HG02571 (cell line): Measurements from ENCODE around the gene STIM2.

Experiments used
- ATAC-seq: cut with Tn5 transposase; IDR thresholded peaks from one replicate; pipeline ENCODE4 v1.9.1; 2021; ENCODE audit warnings: mild to moderate bottlenecking, moderate library complexity; ENCODE audit not compliant: unreplicated experiment

The STIM2 gene

GRCh38 chr4:26896636-26897035 lies 36.0 kb downstream of the STIM2 start:
- no peak for ATAC-seq

- ATAC-seq: no peak
These were observed 39.4 kb downstream of the STIM2 start for GRCh38 chr4:26899991-26900390.

GRCh38 chr4:26900765-26901164 lies 40.1 kb downstream of the STIM2 start:
- ATAC-seq: no peak

GRCh38 chr4:26905172-26905571 lies 44.5 kb downstream of the STIM2 start:
- ATAC-seq: no peak

GRCh38 chr4:26907731-26908599 lies 47.3 kb downstream of the STIM2 start:
- ATAC-seq: no peak

- ATAC-seq: no peak
These were observed 48.7 kb downstream of the STIM2 start for GRCh38 chr4:26909369-26909768.

- ATAC-seq: no peak
These were observed 50.6 kb downstream of the STIM2 start for GRCh38 chr4:26911254-26911653.

- ATAC-seq: no peak
These were observed 51.4 kb downstream of the STIM2 start for GRCh38 chr4:26912069-26912468.

- no peak for ATAC-seq
These were observed 52.2 kb downstream of the STIM2 start for GRCh38 chr4:26912810-26913209.

- no peak for ATAC-seq
These were observed 55.6 kb downstream of the STIM2 start for GRCh38 chr4:26916195-26916594.

GRCh38 chr4:26930964-26931363 lies 70.3 kb downstream of the STIM2 start:
- ATAC-seq: no peak

GRCh38 chr4:26931451-26931850 lies 70.8 kb downstream of the STIM2 start:
- ATAC-seq: no peak

GRCh38 chr4:26931966-26932365 lies 71.3 kb downstream of the STIM2 start:
- ATAC-seq: no peak

GRCh38 chr4:26935397-26935796 lies 74.8 kb downstream of the STIM2 start:
- ATAC-seq: no peak

GRCh38 chr4:26936284-26937065 lies 75.8 kb downstream of the STIM2 start:
- no peak for ATAC-seq

- ATAC-seq: no peak
These were observed 76.5 kb downstream of the STIM2 start for GRCh38 chr4:26937139-26937538.

GRCh38 chr4:26937567-26937966 lies 76.9 kb downstream of the STIM2 start:
- ATAC-seq: no peak

GRCh38 chr4:26938516-26938915 lies 77.9 kb downstream of the STIM2 start:
- ATAC-seq: no peak

- no peak for ATAC-seq
These were observed 81.3 kb downstream of the STIM2 start for GRCh38 chr4:26941951-26942350.

GRCh38 chr4:26942871-26943270 lies 82.2 kb downstream of the STIM2 start:
- no peak for ATAC-seq

GRCh38 chr4:26943391-26943790 lies 82.8 kb downstream of the STIM2 start:
- ATAC-seq: no peak

- no peak for ATAC-seq
These were observed 85.2 kb downstream of the STIM2 start for GRCh38 chr4:26945794-26946193.
